Skin of body (tissue), 2 donors: ENCODE measurements around the gene TRIM29. TPM values are rescaled to one million over a fixed set of nuclear protein-coding genes. Genes with fewer than 3 reads are reported as not detected.
A peak's percentile ranks its signal among the peaks of the same experiment; 100 is the strongest.

Experiments used
- DNase-seq: peaks from one replicate; lab custom pipeline; 2025; lab: John Stamatoyannopoulos, UW
- total RNA-seq: library from RNA; depleted of rRNA; stranded (reverse); fragments of >200 nt; gene quantifications from one replicate; pipeline ENCODE4 v1.2.3, GENCODE V29; 2014

The TRIM29 gene
- total RNA-seq, 1 donor from 2014 or later: 206 TPM

GRCh38 chr11:120122924-120123683 is 14.8 kb downstream of the TRIM29 start:
- no peak for DNase-seq

GRCh38 chr11:120121914-120122473 is 15.9 kb downstream of the TRIM29 start:
- DNase-seq: no peak

DNA sequence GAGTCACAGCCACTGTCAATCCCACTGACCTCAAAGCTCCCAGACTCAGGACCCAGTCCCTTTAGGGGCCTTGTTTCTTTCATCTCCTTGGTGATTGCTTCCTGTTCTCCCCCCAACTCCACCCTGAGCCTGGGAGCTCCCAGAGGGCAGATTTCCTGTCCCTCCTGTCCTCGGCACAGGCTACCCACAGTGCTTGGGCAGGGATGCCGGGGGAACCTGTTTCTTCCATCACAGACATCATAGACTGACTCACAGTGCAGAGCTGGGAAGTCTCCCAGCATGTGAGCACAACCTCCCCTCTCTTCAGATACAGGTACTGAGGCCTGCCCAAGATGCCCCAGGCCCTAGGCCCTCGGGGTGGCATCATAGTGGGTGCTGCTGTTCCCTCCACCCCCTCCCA is 16.6 kb downstream of the TRIM29 start:
- no peak for DNase-seq

DNA sequence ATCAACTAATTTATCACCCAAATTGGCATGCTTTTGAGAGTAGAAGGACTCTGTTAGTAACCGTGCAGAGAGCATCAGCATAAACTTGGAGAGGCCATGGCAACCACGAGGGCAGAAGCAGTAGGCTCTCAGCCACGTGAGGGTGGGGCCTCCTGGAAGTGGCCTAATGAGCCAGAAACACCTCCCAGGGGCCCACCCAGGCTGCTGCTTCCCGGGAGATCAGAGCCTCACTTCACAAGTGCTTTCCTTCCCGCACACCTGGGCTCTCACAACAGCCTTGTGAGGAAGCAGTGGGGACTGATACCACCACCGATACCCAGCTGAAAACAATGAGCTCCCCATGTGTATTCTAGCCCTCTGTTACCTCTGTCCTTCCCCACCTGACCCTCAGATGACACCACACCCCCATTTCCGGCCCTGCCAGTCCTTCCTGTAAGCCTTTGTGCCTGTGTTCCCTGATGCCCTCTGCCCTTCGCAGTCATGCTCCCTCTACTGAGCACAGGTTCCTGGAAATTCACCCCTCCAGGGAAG is 17.0 kb downstream of the TRIM29 start:
- DNase-seq: no peak

GRCh38 chr11:120119121-120119520 is 18.8 kb downstream of the TRIM29 start:
- DNase-seq: no peak

DNA sequence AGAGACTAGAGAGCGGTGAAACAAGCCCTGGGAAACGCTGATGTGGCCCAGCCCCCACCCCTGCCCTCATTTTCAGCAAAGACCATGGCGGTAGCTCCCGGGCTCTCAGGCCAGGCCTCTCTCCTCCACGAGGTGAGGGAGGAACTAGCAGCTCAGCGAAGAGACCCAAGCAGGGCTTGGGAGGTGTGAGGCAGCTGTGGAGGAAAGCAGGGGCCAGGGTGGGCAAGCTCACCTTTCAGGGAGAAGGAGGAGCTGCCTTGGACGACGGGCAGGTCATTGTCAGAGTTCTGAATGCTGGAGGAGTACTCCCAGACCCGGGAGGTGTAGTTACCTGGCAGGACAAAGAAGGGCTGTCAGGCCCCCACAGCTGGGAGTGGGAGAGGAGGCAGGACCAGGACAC is 19.9 kb downstream of the TRIM29 start:
- DNase-seq: no peak

DNA sequence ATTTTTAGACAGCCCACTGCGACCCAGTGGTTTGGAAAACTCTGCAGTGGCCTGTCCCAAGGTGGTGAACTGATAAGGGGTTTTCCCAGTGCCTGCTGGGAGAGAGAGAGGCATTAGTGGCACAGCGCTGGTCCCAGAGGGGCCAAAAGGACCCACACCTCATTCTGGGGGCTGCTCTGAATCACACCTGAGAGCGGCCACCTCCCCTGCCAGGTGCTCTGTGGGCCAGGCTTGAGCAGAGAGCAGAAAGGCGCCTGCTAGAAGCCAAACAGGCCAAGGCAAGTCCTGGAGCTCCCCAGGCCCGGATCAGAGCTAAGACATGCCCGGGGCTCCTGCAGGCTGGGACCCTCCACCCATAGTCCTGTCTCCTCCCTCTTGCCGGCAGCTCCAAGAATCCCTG is 20.9 kb downstream of the TRIM29 start:
- DNase-seq: no peak

DNA sequence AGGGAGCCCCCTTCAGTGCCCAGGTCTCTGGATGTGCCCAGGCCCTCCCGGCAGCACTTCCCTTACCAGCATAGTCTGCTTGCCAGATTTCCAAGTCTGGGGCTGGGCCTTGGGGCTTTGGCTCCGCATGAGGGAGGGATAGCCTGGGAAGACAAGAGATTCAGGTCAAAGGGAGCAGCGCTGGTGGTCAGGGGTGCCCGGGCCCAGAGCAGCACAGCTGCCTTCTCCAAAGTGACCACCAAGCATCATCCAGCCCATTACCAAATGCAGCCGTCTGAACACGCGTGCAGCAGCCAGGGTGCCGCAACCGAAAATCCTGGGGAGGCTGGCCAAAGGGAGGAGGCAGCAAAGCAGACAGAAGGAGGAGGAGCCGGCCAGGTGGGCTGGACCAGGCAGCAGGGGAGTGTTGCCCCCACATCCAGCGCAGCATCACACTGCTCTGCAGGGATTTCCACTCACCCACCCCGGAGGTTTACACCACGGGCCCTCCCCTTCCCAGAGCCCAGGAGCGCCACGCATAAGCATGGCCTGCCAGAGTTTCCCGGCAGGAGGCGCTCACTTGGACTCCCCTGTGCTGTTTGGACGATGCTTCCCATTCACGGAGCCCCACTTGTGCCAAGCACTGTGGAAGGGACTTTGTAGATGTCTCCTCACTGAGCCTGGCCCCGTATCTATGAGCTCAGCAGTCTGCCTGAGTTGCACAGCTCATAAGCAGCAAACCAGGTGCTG is 22.5 kb downstream of the TRIM29 start:
- no peak for DNase-seq

GRCh38 chr11:120112174-120112796 is 25.6 kb downstream of the TRIM29 start:
- no peak for DNase-seq

DNA sequence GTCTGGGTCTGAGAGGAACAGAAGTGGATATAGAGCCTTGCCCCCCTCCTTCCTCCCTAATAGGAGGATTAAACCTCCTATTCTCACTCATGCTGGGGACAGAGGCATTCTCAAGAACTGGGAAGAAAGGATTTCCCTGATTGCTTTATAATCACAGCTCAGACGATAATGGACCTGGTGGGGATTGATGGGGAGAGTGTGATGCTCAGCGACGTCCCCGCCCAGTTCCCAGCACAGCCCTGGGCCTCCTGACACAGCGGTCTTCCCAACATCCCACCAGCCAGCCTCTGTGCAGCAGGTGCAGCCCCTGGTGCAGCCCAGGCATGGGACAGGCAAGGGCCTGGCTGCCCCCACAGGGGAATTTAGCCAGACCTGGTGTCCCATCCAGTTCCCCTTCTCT is 28.4 kb downstream of the TRIM29 start:
- no peak for DNase-seq

DNA sequence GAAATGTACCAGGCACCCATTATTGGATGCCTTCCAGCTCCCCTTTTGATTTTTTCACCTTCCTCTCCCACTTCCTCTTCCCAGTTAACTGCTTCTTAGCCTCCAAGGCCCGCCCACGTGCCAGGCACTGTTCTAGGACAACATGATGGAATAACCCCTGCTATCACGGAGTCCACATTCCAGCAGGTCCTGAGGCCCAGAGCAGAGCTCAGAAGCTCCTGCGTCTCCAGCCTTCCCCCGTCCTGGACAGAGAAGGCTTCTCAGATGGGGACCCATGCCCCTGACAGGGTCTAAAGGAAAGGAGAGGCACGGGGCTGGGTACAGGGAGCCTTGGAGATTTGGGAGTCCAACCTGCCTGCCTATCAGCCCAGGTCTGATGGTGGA is 29.1 kb downstream of the TRIM29 start:
- DNase-seq: no peak

DNA sequence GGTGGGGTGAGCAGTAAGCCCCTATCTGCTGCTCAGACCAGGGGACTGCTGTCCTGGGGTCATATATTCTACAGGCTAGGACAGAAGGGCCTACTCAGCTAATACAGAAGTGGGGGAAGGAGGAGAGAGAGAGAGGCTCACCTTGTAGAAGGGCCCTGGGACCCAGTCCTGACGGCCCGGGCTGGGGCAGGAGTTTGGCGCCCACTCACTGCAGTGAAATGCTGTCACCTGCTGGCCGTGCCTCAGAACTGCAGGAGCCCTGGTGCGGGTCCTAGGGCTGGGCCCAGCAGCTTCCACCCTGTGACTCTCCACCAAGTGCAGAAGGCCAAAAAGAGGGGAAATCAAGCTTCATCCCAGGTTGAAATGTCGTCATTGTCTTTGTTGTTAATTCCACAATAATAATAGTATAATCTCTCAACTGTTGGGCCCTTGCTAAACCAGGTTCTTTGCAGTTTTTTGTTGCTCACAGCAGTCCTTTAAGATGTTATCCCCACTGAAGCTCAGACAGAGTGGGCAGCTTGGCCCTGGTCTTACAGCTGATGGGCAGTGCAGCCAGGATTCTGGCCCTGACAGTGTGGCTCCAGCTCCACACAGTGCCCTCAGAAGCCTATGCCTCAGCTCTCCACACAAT is 29.6 kb downstream of the TRIM29 start:
- peak; percentile 56 for DNase-seq

DNA sequence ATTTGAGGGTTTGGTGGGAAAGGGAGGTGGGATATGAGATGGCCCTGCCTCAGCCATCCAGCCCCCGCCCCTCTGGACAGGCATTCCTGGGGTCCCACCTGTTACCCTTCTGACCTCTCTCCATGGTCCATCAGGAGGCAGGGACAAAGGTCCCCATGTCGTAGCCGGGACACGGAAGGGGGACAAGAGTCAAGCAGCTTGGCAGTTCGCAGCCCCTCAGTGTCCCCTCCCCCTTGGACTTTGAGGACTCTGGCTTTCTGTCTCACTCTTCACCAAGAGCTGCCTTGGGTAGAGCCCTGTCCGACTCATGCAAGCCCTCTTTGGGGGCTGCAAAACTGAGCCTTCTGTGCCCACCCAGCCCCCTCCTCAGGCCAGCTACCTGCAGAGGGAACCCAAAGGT is 30.2 kb downstream of the TRIM29 start:
- no peak for DNase-seq

- no peak for DNase-seq
These were observed 31.4 kb downstream of the TRIM29 start for GRCh38 chr11:120106354-120107150.

DNA sequence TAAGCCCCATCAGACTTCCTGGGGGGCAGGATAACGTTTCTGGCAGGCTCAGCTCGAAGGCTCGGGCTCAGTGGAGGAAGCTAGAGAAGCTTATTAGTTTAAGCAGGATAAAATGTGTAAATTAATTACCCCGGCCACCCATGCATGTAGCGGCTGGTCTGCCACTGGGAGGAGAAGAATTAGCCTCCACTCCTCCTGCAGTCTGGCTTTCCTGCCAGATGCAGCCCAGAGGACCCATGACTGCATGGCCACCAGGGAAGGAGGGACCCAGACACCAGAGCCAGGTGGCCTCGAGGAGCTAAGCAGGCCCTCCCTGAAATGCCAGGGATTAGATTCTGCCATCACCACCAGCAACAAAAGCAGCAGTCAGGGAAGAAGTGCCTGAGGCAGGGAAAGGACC is 32.3 kb downstream of the TRIM29 start:
- DNase-seq: no peak

DNA sequence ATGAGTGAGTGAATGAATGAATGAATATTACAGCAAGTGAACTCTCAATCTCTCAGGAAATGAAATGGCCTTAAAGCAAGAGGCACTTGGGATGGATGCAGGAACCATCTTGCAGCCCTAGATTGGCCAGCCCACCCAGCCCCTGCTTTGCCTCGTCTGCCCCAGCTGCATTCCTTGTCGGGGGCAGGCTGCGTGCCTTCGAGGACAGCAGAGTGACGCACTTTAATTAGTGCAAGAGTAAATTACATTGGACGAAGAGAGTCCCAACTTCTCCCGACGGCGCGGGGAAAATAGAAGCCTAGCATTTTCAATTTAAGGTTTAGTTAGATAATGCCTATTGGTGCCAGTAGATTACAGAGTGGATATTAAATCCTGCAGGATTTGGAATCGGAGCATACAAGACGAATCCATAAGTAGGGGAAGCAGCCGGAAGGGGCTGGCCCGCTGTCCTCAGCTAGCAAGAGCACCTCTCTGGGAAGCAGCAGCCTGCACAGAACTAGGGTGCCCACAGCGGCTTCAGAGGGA is 33.8 kb downstream of the TRIM29 start:
- no peak for DNase-seq

GRCh38 chr11:120102864-120103122 is 35.1 kb downstream of the TRIM29 start:
- no peak for DNase-seq

GRCh38 chr11:120102050-120102863 is 35.7 kb downstream of the TRIM29 start:
- DNase-seq: no peak

- no peak for DNase-seq
These were observed 39.4 kb downstream of the TRIM29 start for GRCh38 chr11:120098503-120099020.
